Adrenal gland (tissue), 5 donors: ENCODE data around the gene PACSIN2.

Source experiments
- CTCF ChIP-seq, 6 experiments: fragments of 450-650 bp in 4 of 6; fragments of 200-600 bp in 2 of 6; sonication (generic) in 1 of 6; IDR thresholded peaks; 1 replicate in 5 of 6; 2 replicates in 1 of 6; pipeline versions ENCODE4 v1.5.1 to v1.8.0; 2016 to 2021; ENCODE audit warnings: antibody characterized with exemption in 6 of 6, mild to moderate bottlenecking in 2 of 6, moderate library complexity in 1 of 6
- POLR2A ChIP-seq, 2 donors: fragments of 450-650 bp; IDR thresholded peaks; one replicate each; pipeline ENCODE4 v1.6.1; 2017; ENCODE audit warnings: antibody characterized with exemption in 2 of 2, mild to moderate bottlenecking in 2 of 2, moderate library complexity in 1 of 2
- donor health status: DM: no; HTN: no; CAD: no.

GRCh38 chr22:42848941-42849550, 165.9 kb downstream of the PACSIN2 start:
- no peak for TF ChIP-seq CTCF (IDR thresholded peaks at IDR 0.05)
- TF ChIP-seq POLR2A (IDR thresholded peaks at IDR 0.05) = no peak
